GM20000 (cell line): ENCODE measurements around the gene FBN2.
"Not testable (repeated sequence)": the region's sequence is repeated elsewhere in the genome, so short reads cannot be mapped to it uniquely, and the experiment has no call there.

Experiments used
- DNase-seq: peaks from one replicate; pipeline ENCODE4 v3.0.0; 2012; ENCODE audit warnings: low spot score
- CTCF ChIP-seq: IDR thresholded peaks from 2 replicates; pipeline ENCODE4 v1.5.1; 2012; ENCODE audit warnings: mild to moderate bottlenecking, control low read depth; ENCODE audit errors: extremely low read depth, missing control alignments

FBN2 gene

GRCh38 chr5:128470663-128471062 lies 67.4 kb downstream of the FBN2 start:
- TF ChIP-seq CTCF, result no peak
- no peak for DNase-seq

- TF ChIP-seq CTCF, result no peak
- DNase-seq, result no peak
Observed at GRCh38 chr5:128469912-128470311, 68.1 kb downstream of the FBN2 start.

- no peak for DNase-seq
- TF ChIP-seq CTCF, result no peak
Observed at GRCh38 chr5:128466980-128467379, 71.1 kb downstream of the FBN2 start.

DNA sequence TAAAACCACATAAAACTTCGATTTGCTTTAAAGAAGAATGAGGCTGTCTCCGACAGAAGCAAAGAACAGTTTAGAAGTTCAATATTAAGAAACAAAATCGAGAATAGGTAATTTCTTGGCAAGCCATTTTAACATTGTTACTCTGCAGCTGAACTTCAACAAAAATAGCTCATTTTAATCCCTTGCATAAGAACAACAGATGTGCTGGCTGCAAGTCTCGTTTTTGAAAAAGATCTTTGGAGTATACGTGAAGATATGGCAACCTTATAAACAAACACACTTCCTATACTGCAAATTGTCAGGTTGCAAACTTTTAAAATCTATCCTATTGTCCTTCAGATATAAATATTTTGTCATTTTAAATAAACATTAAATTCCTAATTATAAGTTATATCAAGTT lies 71.5 kb downstream of the FBN2 start:
- no peak for TF ChIP-seq CTCF

GRCh38 chr5:128464596-128464995 lies 73.4 kb downstream of the FBN2 start:
- no peak for TF ChIP-seq CTCF
- no peak for DNase-seq

More for the DNA sequence above, 71.5 kb downstream of the FBN2 start:
- no peak for DNase-seq

DNA sequence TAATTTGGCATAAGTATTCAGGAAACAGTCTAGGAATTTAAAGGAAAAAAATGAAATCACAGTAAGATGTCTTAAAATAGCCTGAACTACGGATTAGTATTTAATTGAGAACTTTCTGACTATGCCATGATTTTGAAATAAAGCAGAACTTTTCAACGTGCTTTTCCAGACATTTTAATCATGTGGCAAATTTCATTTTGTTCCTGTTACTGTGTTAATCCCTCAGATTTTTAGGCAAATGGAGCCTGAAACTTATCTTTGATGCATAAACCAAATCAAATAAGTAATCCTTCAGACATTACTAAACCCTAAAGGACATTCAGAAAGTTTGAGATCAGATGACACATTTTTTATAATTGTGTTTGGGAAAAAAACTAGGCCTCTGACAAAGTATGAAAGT lies 75.7 kb downstream of the FBN2 start:
- DNase-seq, result no peak
- TF ChIP-seq CTCF, result no peak

DNA sequence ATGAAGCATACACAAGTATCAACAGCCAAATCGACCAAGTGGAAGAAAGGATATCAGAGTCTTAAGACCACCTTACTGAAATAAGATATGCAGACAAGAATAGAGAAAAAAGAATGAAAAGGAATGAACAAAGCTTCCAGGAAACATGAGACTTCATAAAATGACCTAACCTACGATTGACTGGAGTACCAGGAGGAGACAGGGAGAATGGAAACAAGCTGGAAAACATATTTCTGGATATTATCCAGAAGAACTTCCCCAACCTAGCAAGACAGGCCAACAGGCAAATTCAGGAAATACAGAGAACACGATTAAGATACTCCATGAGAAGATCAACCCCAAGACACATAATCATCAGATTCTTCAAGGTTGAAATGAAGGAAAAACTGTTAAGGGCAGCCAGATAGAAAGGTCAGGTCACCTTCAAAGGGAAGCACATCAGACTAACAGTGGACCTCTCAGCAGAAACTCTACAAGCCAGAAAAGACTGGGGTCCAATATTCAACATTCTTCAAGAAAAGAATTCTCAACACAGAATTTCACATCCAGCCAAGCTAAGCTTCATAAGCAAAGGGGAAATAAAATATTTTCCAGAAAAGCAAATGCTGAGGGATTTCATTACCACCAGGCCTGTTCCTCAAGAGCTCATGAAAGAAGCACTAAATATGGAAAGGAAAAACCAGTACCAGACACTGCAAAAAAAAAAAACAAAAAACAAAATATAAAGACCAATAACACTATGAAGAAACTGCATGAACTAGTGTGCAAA lies 80.7 kb downstream of the FBN2 start:
- DNase-seq, result not testable (repeated sequence)

DNA sequence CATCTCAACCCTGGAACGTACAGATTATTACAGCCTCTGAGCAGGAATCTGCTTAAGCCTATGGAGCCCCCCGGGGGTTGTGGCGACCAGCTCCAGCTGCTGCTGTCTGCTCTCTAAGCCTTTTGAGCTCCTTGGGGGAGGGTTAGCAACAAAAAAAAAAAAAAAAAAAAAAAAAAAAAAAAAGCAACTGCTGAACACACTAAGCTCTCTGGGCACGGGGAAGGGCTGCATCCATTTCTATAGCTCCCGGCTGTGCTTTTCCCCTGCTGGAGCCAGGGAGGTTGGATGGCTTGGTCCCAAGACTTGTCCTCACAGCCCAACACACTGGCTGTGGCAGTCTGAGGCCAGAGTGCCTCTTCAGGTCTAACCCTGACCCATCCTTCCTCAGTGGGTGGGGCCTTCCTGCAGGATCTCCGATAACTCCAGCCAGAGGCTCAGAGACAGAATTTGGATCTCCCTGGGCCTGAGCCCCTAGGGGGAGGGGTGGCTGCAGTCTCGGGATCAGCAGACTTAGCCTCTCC lies 82.1 kb downstream of the FBN2 start:
- no peak for TF ChIP-seq CTCF
- no peak for DNase-seq
